Measurements from ENCODE around the gene NELL1. TPM values are rescaled to one million over a fixed set of nuclear protein-coding genes. Genes with fewer than 3 reads are reported as not detected.

The NELL1 gene
- polyA plus RNA-seq, 2 of the 4 experiments (the other 2 are of a cell fraction) = not detected

DNA sequence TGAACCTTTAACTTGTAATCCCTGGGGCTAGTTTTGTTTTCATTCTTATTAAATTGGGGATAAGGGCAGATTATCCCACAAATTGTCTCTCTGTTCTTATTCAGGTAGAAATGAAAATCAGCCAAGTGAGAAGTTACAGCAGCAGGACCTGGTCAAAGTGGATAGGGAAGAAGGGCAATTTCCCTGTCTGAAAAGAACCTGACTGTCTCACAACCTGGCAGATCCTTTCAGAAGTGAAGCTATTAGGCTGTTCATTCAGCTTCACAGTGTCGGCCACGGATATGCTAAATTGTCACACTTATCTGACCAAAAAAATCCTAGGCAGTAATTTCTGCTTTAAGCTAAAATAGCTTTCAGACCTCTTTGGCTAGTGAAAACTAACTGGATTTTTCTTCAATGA, 810.9 kb downstream of the NELL1 start:
- TF ChIP-seq RARB (CRISPR knock-in tag; IDR thresholded peaks at IDR 0.05) (no peak), ZSCAN20 (CRISPR knock-in tag; IDR thresholded peaks at IDR 0.05) (no peak), CHD2 (IDR thresholded peaks at IDR 0.05; ENCODE audit: low read length, partially characterized antibody) (no peak), HOXB13 (CRISPR knock-in tag; IDR thresholded peaks at IDR 0.05; ENCODE audit: low read depth) (no peak), HOXB5 (CRISPR knock-in tag; IDR thresholded peaks at IDR 0.05) (no peak), HDAC2 (IDR thresholded peaks at IDR 0.05) (no peak), NPAS2 (CRISPR knock-in tag; IDR thresholded peaks at IDR 0.05; ENCODE audit: borderline replicate concordance) (no peak), MYC (IDR thresholded peaks at IDR 0.05; ENCODE audit: borderline replicate concordance, low read length) (no peak), ZFP36 (IDR thresholded peaks at IDR 0.05; ENCODE audit: borderline replicate concordance, partially characterized antibody) (no peak), EHMT2 (IDR thresholded peaks at IDR 0.05; ENCODE audit: low read depth) (no peak), HOXA7 (CRISPR knock-in tag; IDR thresholded peaks at IDR 0.05) (no peak), CBX8 (IDR thresholded peaks at IDR 0.05) (no peak), FOXS1 (CRISPR knock-in tag; IDR thresholded peaks at IDR 0.05) (no peak), CEBPB (IDR thresholded peaks at IDR 0.05) (no peak), EP300 (IDR thresholded peaks at IDR 0.05) (no peak), RAD21 (conservative IDR thresholded peaks at IDR 0.05 in 1 of 2, IDR thresholded peaks at IDR 0.05 in 1 of 2) (no peak), RFX5 (IDR thresholded peaks at IDR 0.05) (no peak)
- TF ChIP-seq, protein P1, sequence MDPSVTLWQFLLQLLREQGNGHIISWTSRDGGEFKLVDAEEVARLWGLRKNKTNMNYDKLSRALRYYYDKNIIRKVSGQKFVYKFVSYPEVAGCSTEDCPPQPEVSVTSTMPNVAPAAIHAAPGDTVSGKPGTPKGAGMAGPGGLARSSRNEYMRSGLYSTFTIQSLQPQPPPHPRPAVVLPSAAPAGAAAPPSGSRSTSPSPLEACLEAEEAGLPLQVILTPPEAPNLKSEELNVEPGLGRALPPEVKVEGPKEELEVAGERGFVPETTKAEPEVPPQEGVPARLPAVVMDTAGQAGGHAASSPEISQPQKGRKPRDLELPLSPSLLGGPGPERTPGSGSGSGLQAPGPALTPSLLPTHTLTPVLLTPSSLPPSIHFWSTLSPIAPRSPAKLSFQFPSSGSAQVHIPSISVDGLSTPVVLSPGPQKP (IDR thresholded peaks at IDR 0.05; ENCODE audit: low read depth, low read length) = no peak
- TF ChIP-seq, protein P2, sequence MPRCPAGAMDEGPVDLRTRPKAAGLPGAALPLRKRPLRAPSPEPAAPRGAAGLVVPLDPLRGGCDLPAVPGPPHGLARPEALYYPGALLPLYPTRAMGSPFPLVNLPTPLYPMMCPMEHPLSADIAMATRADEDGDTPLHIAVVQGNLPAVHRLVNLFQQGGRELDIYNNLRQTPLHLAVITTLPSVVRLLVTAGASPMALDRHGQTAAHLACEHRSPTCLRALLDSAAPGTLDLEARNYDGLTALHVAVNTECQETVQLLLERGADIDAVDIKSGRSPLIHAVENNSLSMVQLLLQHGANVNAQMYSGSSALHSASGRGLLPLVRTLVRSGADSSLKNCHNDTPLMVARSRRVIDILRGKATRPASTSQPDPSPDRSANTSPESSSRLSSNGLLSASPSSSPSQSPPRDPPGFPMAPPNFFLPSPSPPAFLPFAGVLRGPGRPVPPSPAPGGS (IDR thresholded peaks at IDR 0.05) = no peak
- CTCF ChIA-PET = no interaction called here
- no peaks in the 10 kb centered on the region for H3K4me1 ChIP-seq
- H3K4me2 ChIP-seq = no peak overlapping the region
- H3K9me3 ChIP-seq = no peaks in the 10 kb centered on the region
- H3K4me3 ChIP-seq = no peak overlapping the region
- WGBS (ENCODE audit: missing lambda C conversion rate) = 31% methylated on average over 2 of the region's 2 CpGs
- no peak for ATAC-seq
- no peak overlapping the region for H3K27ac ChIP-seq
- POLR2A ChIA-PET = no interaction called here
- DNase-seq (ENCODE audit: low read depth in 1 of 2, low spot score in 1 of 2) = no peak
- no peak for FAIRE-seq

DNA sequence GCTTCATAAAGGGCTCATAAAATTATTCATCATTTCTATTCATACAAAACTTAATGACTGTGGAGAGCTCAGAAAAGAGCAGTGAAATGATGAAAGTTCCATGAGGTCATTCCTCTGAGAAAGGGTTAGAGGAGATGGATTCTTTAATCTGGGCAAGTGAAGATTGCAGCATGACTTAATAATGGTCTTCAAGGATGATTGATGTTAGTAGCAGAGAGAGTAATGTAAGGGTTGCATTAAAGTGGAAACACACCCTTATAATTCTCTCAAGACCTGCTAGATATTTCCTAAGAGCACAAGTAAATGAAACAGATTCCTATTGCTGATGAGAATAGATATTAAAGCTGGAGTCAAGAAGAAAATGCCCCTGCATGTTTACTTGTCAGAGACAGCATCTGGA, 811.9 kb downstream of the NELL1 start:
- no peaks in the 10 kb centered on the region for H3K4me1 ChIP-seq
- no peak overlapping the region for H3K4me2 ChIP-seq
- POLR2A ChIA-PET = no interaction called here
- no peak for TF ChIP-seq MAFK (IDR thresholded peaks at IDR 0.05; ENCODE audit: partially characterized antibody)
- no peak for TF ChIP-seq FOSB (CRISPR knock-in tag; IDR thresholded peaks at IDR 0.05)
- TF ChIP-seq ESRRA (IDR thresholded peaks at IDR 0.05; ENCODE audit: borderline replicate concordance, low read length) = no peak
- no peak for TF ChIP-seq BHLHE40 (IDR thresholded peaks at IDR 0.05; ENCODE audit: low read depth, low read length)
- no peak for TF ChIP-seq FOSL2 (IDR thresholded peaks at IDR 0.05)
- TF ChIP-seq FOSL2 (CRISPR knock-in tag; IDR thresholded peaks at IDR 0.05) = no peak
- TF ChIP-seq RNF2 (IDR thresholded peaks at IDR 0.05; ENCODE audit: borderline replicate concordance, low read depth) = no peak
- no peak for TF ChIP-seq HDAC2 (IDR thresholded peaks at IDR 0.05)
- no peak for TF ChIP-seq KDM1A (IDR thresholded peaks at IDR 0.05; ENCODE audit: low read depth)
- no peak for TF ChIP-seq HEYL (CRISPR knock-in tag; IDR thresholded peaks at IDR 0.05)
- TF ChIP-seq ZSCAN20 (CRISPR knock-in tag; IDR thresholded peaks at IDR 0.05) = no peak
- CTCF ChIA-PET = no interaction called here
- FAIRE-seq (no peak), ATAC-seq (no peak), DNase-seq (ENCODE audit: low read depth in 1 of 2, low spot score in 1 of 2) (no peak)
- H3K9me3 ChIP-seq = no peaks in the 10 kb centered on the region
- no peak overlapping the region for H3K27ac ChIP-seq
- H3K4me3 ChIP-seq = no peak overlapping the region

Measured in A549 (cell line).